GM12801 (cell line): ENCODE measurements around the gene LENG8.

ENCODE experiments used
- CTCF ChIP-seq: IDR thresholded peaks from one replicate; pipeline ENCODE4 v1.5.1; 2011; ENCODE audit warnings: control low read depth; ENCODE audit not compliant: insufficient read length; ENCODE audit errors: extremely low read depth

The LENG8 gene

GRCh38 chr19:54436031-54436523 is 12.9 kb upstream of the LENG8 start:
- no peak for TF ChIP-seq CTCF

- no peak for TF ChIP-seq CTCF
These were observed 12.3 kb upstream of the LENG8 start for GRCh38 chr19:54436628-54437252.

- TF ChIP-seq CTCF: no peak
These were observed 9.7 kb upstream of the LENG8 start for GRCh38 chr19:54439174-54439851.

GRCh38 chr19:54440641-54441040 is 8.4 kb upstream of the LENG8 start:
- TF ChIP-seq CTCF: no peak

GRCh38 chr19:54444737-54445136 is 4.3 kb upstream of the LENG8 start:
- no peak for TF ChIP-seq CTCF

GRCh38 chr19:54448040-54448773 is 792 bp upstream of the LENG8 start:
- TF ChIP-seq CTCF: no peak

GRCh38 chr19:54449701-54450069 is 686 bp downstream of the LENG8 start:
- no peak for TF ChIP-seq CTCF
